Aortic smooth muscle cell (primary cell): ENCODE results near the gene PPT1. TPM values are rescaled to one million over a fixed set of nuclear protein-coding genes. Genes with fewer than 3 reads are reported as not detected.

Experiments
- total RNA-seq: library from RNA; depleted of rRNA; stranded (reverse); fragments of >200 nt; gene quantifications from 2 replicates; pipeline ENCODE4 v1.2.3, GENCODE V29; 2014

Gene PPT1
- 41.5 and 52.7 TPM in 2 replicates for total RNA-seq

DNA sequence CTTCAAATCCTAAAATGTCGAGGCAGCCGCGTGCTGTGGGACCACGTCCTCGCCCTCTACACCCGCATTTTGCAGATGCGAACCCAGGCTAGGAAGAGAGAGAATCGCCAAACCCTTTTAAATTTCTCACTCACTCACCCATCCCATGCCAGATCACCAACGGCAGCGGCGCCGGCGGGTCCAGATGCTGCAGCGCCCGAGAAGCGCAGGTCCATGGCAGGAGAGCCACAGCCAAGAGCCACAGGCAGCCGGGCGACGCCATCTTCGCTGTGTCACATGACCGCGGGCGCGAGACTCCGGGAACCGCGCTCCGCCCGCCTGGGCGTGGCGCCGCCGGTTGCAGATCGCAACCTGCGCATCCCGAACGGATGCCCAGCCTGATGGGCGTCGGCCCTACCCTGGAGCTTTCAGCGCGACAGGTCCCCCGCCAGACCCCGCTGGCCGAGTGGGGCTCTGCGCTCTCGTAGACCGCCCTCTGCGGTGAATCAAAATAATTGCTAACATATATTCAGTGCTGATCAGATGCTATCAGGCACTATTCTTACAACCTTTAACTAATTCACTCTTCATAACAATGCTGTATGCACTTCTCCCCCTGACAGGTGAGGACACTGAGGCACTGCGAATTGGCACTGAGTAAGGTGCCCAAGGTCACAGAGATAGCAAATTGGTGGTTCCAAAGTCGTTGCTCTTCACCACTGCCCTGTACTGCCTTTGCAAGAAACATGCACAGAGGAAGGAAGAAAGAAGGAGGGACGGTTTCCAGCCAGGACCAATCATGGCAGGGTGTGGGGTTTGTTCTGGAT is at the start of gene PPT1:
TSS of gene PPT1 (minus strand) at position 276 of the 806 bp plus-strand sequence. CDS start at position 262, 14 bp downstream.

DNA sequence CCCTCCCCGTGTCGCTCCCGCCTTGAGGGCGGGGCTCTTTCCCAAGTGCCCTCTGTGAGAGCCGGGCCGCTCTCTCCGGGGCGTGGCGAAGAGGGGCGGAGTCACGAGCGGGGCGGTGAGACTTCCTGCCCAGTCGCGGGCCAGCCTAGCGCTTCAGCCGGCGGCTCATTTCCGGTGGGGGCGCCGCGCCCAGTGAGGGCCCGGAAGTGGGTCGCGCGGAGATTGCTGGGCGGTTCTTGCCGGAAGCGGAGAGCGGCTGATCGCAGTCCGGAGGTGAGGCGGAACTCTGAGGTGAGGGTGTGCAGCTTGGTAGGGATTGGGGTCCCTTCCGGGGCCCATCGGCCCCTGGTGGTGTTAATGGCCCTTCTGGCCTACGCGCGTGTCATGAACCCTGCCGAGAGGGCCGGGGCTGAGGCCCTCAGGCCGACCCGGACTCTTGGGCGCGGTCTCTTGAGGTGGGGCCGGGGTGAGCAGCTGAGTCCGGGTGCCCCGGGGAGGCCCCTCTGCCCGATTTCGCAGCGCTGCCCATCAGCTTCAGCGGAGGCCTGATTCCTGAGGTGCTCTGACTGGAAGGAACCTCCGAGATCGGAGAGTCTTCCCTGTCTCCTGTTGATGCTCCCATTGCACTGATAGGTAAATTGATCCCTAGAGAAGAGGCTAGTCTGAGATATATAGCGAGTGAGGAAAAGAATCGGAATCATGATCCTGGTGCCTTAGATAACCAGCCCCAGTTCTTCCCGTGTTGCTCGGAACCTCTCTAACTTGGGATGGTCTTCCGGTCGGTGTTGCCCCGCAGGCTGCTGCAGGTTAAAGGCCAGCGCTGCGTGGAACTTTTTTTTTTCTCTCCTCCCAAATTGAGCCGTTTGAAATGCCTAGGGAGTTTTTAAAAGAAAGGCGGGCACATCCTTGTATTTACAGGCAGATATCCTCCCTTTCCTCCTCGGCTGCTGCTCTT is 56.3 kb downstream of the PPT1 start, which contains the start of gene CAP1:
TSS of gene CAP1 (plus strand) at position 219 of the 955 bp plus-strand sequence. CDS start 18,618 bp downstream, outside the sequence.

Other genes starting within 250 kb of the PPT1 start
- gene TRIT1, start 213.7 kb downstream of the PPT1 start, total RNA-seq, result 17.7 and 19.0 TPM in 2 replicates
- gene MYCL, start 195.3 kb downstream of the PPT1 start, total RNA-seq, result 0.12 and 0.26 TPM in 2 replicates
- 0.62 and 1.8 TPM in 2 replicates for gene MFSD2A, start 142.1 kb downstream of the PPT1 start, total RNA-seq
- 623 and 655 TPM in 2 replicates for gene CAP1, start 56.5 kb downstream of the PPT1 start, total RNA-seq
- gene RLF, start 64.1 kb upstream of the PPT1 start, total RNA-seq, result 18.6 and 19.8 TPM in 2 replicates
- gene TMCO2, start 150.7 kb upstream of the PPT1 start, total RNA-seq, result not detected in 2 replicates
- gene ZMPSTE24, start 161.0 kb upstream of the PPT1 start, total RNA-seq, result 93.1 and 105 TPM in 2 replicates
- 0.53 and 1.1 TPM in 2 replicates for gene COL9A2, start 220.0 kb upstream of the PPT1 start, total RNA-seq